ENCODE measurements around the gene CDK8.

Gene CDK8

DNA sequence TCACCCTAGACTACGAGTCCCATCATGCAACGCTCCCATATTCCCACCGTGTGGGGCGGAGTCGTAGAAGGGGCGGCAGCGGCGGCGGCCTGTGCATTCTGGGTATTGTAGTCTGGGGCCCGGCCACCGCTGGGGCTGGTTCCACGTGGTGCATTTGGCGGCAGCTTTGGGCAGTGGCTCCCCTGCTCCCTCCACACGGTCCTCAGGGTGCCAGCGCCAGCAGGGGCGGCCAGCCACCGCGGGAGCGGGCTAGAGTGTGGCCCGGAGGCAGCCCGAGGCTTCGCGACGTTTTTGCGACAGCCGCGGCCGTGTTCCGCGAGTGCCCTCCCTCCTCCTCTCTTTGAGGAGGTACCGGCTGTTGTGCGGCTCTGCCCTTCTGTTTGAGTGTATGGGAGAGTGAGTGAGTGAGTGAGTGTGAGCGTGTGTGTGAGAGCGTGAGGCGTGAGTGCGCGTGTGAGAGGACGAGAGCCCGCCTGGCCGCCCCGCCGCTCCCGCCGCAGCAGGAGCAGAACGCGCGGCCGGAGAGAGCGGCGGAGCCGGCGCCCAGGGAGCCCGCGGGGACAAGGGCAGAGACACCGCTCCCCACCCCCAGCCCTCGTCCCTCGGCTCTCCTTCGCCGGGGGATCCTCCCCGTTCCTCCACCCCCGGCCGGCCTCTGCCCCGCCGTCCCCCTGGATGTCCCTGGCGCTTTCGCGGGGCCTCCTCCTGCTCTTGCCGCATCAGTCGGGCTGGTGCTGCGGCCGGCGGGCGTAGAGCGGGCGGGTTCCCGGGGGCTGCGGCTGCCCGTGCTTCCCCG is at the start of gene CDK8:
Gene CDK8, plus strand, starts transcription at position 343 of the 796 bp plus-strand sequence. CDS start 513 bp downstream, outside the sequence.
- peak; percentile 92 for DNase-seq
- Histone ChIP-seq H3K36me3 (replicated peaks) (no peaks in the 10 kb centered on the region), H3K27me3 (replicated peaks) (no peaks in the 10 kb centered on the region), H3K27ac (peak within 1 kb of the TSS; percentile 87), H3K4me3 (ENCODE audit: low read depth, low read length) (peak within 1 kb of the TSS; percentile 82)
- TF ChIP-seq, protein P1, sequence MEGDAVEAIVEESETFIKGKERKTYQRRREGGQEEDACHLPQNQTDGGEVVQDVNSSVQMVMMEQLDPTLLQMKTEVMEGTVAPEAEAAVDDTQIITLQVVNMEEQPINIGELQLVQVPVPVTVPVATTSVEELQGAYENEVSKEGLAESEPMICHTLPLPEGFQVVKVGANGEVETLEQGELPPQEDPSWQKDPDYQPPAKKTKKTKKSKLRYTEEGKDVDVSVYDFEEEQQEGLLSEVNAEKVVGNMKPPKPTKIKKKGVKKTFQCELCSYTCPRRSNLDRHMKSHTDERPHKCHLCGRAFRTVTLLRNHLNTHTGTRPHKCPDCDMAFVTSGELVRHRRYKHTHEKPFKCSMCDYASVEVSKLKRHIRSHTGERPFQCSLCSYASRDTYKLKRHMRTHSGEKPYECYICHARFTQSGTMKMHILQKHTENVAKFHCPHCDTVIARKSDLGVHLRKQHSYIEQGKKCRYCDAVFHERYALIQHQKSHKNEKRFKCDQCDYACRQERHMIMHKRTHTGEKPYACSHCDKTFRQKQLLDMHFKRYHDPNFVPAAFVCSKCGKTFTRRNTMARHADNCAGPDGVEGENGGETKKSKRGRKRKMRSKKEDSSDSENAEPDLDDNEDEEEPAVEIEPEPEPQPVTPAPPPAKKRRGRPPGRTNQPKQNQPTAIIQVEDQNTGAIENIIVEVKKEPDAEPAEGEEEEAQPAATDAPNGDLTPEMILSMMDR (IDR thresholded peaks at IDR 0.05; ENCODE audit: low read depth, low read length, missing control alignments) = no peak
- in situ Hi-C loops (cut with HindIII; ENCODE audit: low pct_ligation_motif_present, low sequenced_read_pairs) = no loop called here

DNA sequence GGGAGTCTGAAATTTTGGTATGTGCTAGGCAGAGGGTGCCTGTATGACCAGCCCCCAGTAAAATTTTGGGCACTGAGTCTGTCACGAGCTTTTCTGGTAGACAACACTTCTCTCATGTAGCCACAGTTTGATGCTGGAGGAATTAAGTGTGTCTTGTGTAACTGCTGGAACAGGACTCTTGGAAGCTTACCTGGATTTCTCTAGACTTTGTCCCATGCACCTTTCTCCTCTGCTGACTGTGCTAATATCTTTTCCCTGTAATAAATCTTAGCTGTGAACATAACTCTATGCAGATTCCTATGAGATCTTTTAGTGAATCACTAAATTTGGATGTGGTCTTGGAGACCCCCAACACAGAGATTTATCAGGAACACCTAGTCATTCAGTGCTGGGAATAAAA is 45.6 kb upstream of the CDK8 start:
- H3K27me3 ChIP-seq (replicated peaks) = no peaks in the 10 kb centered on the region
- H3K27ac ChIP-seq = no peak overlapping the region
- in situ Hi-C loops (cut with HindIII; ENCODE audit: low pct_ligation_motif_present, low sequenced_read_pairs) = no loop called here
- H3K4me3 ChIP-seq (ENCODE audit: low read depth, low read length) = no peak overlapping the region
- TF ChIP-seq, protein P1 (IDR thresholded peaks at IDR 0.05; ENCODE audit: low read depth, low read length, missing control alignments) = no peak
- DNase-seq = no peak
- H3K36me3 ChIP-seq (replicated peaks) = no peaks in the 10 kb centered on the region

DNA sequence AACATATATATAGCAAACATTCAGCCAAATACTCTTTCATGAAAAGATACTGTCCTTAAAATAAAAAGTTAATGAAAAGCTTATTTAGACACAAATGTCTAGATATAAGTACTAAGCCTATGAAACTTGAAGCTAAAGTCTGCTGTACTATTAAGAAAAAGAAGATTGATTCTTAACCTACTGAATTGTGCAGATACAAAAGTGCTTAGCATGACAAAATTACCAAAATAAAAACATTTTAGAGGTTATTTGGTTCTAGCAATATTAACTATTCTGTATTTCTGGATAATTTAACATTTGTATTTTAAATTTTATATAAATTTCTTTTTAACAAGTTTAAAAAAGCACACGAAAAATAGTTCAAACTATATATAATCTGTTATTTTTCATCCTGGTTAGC is 40.6 kb upstream of the CDK8 start:
- Histone ChIP-seq H3K36me3 (replicated peaks) (peaks cover 35% of the 10 kb centered on the region), H3K27ac (no peak overlapping the region), H3K27me3 (replicated peaks) (no peaks in the 10 kb centered on the region), H3K4me3 (ENCODE audit: low read depth, low read length) (no peak overlapping the region)
- DNase-seq = no peak
- TF ChIP-seq, protein P1 (IDR thresholded peaks at IDR 0.05; ENCODE audit: low read depth, low read length, missing control alignments) = no peak
- in situ Hi-C loops (cut with HindIII; ENCODE audit: low pct_ligation_motif_present, low sequenced_read_pairs) = no loop called here

DNA sequence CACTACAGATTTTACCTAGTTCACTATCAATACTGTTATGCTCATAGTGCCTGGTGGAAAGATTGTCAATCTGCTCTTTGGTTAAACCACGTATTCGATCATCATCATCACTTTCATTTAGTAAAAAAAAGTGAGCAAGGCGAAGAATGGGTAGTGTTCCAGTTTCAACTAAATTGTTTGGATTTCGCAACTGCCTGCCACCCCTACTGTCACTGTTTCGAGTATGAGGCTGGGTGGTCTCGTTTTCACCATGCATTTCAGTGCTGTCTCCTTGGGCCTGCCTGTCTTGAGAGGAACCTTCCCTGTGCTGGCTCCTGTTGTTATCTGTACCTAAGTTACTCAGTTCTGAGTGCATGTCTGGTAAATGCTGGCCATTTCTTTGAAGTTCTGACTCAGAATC is 39.9 kb upstream of the CDK8 start:
- Histone ChIP-seq H3K36me3 (replicated peaks) (peaks cover 36% of the 10 kb centered on the region), H3K27me3 (replicated peaks) (no peaks in the 10 kb centered on the region), H3K27ac (no peak overlapping the region), H3K4me3 (ENCODE audit: low read depth, low read length) (no peak overlapping the region)
- TF ChIP-seq, protein P1 (IDR thresholded peaks at IDR 0.05; ENCODE audit: low read depth, low read length, missing control alignments) = no peak
- no peak for DNase-seq
- in situ Hi-C loops (cut with HindIII; ENCODE audit: low pct_ligation_motif_present, low sequenced_read_pairs) = no loop called here

DNA sequence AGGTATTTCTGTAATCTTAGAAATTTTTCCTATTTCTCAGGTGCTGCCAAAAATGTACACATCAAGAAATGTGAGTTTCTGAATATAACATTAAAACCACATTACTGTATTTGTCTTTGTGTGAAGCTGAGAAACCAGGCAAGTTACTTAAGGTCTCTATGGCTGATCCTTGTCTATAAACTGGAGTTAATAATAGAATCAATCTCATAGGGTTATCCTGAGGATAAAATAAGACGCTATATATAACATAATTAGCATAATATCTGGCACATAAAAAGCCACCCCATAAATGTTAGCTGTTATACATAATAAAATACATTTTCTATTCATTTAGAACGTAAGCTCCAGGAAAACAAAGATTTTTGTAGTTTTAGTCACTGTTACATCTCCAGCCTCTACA is 37.9 kb upstream of the CDK8 start:
- Histone ChIP-seq H3K27ac (no peak overlapping the region), H3K27me3 (replicated peaks) (no peaks in the 10 kb centered on the region), H3K36me3 (replicated peaks) (peaks cover 36% of the 10 kb centered on the region), H3K4me3 (ENCODE audit: low read depth, low read length) (no peak overlapping the region)
- in situ Hi-C loops (cut with HindIII; ENCODE audit: low pct_ligation_motif_present, low sequenced_read_pairs) = no loop called here
- DNase-seq = no peak
- TF ChIP-seq, protein P1 (IDR thresholded peaks at IDR 0.05; ENCODE audit: low read depth, low read length, missing control alignments) = no peak

DNA sequence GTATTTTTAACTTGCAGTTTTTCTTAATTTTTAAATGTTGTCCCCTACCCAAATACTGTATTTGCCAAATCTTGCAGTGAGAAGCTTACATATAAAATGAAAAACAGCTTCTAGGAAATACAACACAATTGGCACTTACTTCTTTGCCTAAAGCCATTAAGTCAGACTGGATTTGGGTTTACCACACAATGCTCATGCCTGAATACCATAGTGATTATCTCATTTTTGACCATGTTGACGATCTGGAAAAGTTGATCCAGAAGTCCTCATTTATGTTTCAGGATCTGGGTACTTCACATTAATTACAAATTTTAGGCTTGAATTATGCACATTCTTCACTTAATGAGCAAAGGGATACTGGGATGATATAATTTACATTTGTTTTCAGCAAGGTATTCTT is 34.2 kb upstream of the CDK8 start:
- TF ChIP-seq, protein P1 (IDR thresholded peaks at IDR 0.05; ENCODE audit: low read depth, low read length, missing control alignments) = no peak
- Histone ChIP-seq H3K27ac (no peak overlapping the region), H3K27me3 (replicated peaks) (no peaks in the 10 kb centered on the region), H3K4me3 (ENCODE audit: low read depth, low read length) (no peak overlapping the region), H3K36me3 (replicated peaks) (peaks cover 26% of the 10 kb centered on the region)
- in situ Hi-C loops (cut with HindIII; ENCODE audit: low pct_ligation_motif_present, low sequenced_read_pairs) = no loop called here
- DNase-seq = no peak
